H1 (cell line): ENCODE measurements around the gene NUP98. TPM values are rescaled to one million over a fixed set of nuclear protein-coding genes. Genes with fewer than 3 reads are reported as not detected.

Source experiments
- CTCF ChIA-PET: fragments of 300-600 bp; sonication (Branson Sonifier 250); formaldehyde crosslinking; loops from one replicate; lab custom pipeline; 2021; ENCODE audit not compliant: partially characterized antibody; lab: Charles Lee
- POLR2A ChIA-PET: fragments of 300-600 bp; sonication (Branson Sonifier 250); formaldehyde crosslinking; loops from one replicate; lab custom pipeline; 2021; ENCODE audit warnings: inconsistent platforms; ENCODE audit not compliant: partially characterized antibody; lab: Charles Lee
- DNase-seq, 2 experiments: peaks; one replicate each; pipeline versions ENCODE4 v3.0.0 to v3.0.0-alpha.2; 2010 to 2022; ENCODE audit warnings: low spot score in 2 of 2, low read depth in 1 of 2, mixed read lengths in 1 of 2
- FAIRE-seq: peaks from 2 replicates; lab custom pipeline; 2011; peaks lifted over from hg19 to GRCh38; lab: Jason Lieb, UNC
- H2AFZ ChIP-seq: 2 replicates; pipeline ENCODE4 v1.8.1; 2012; ENCODE audit warnings: low read length, inconsistent platforms
- H2AK5ac ChIP-seq: 2 replicates; pipeline ENCODE4 v1.6.1; 2013; ENCODE audit warnings: low read depth, low read length
- H2BK120ac ChIP-seq: replicated peaks from 2 replicates; pipeline ENCODE3; 2013; ENCODE audit warnings: low read depth, low read length, inconsistent platforms
- H2BK12ac ChIP-seq: 2 replicates; pipeline ENCODE4 v1.6.1; 2013; ENCODE audit warnings: low read depth, low read length
- H2BK15ac ChIP-seq: 2 replicates; pipeline ENCODE4 v1.6.1; 2013; ENCODE audit warnings: low read length
- H2BK20ac ChIP-seq: 2 replicates; pipeline ENCODE4 v1.6.1; 2013; ENCODE audit warnings: low read length
- H2BK5ac ChIP-seq: 2 replicates; pipeline ENCODE4 v1.6.1; 2013; ENCODE audit warnings: low read depth, low read length
- H3K14ac ChIP-seq: 2 replicates; pipeline ENCODE4 v1.6.1; 2013; ENCODE audit warnings: inconsistent platforms; ENCODE audit not compliant: insufficient read length
- H3K18ac ChIP-seq: 2 replicates; pipeline ENCODE4 v1.6.1; 2013; ENCODE audit warnings: low read length; ENCODE audit errors: extremely low read depth
- H3K23ac ChIP-seq: 2 replicates; pipeline ENCODE4 v1.6.1; 2013; ENCODE audit warnings: inconsistent platforms; ENCODE audit not compliant: insufficient read length
- H3K23me2 ChIP-seq: 2 replicates; pipeline ENCODE4 v1.6.1; 2013; ENCODE audit warnings: low read depth, low read length
- H3K27ac ChIP-seq: 2 replicates; pipeline ENCODE4 v1.6.1; 2011; ENCODE audit warnings: low read depth, low read length, inconsistent platforms
- H3K27me3 ChIP-seq, 4 experiments: replicated peaks in 1 of 4; 1 replicate in 1 of 4; 2 replicates in 3 of 4; pipeline versions ENCODE4 v1.6.1 to v1.8.1; 2011 to 2013; ENCODE audit warnings: low read length in 3 of 4, mild to moderate bottlenecking in 3 of 4, inconsistent platforms in 2 of 4, mixed read lengths in 2 of 4, moderate library complexity in 1 of 4; ENCODE audit not compliant: control insufficient read depth in 3 of 4, insufficient read depth in 3 of 4; ENCODE audit errors: extremely low read depth in 1 of 4
- H3K36me3 ChIP-seq, 4 experiments: 2 replicates each; pipeline versions ENCODE4 v1.6.1 to v1.8.1; 2011 to 2013; ENCODE audit warnings: mild to moderate bottlenecking in 4 of 4, low read length in 3 of 4, moderate library complexity in 2 of 4, control low read depth in 1 of 4, inconsistent platforms in 1 of 4; ENCODE audit not compliant: insufficient read depth in 4 of 4, control insufficient read depth in 2 of 4
- H3K4ac ChIP-seq: replicated peaks from 2 replicates; pipeline ENCODE3; 2013; ENCODE audit warnings: low read length, low read depth, mixed read lengths, inconsistent platforms; ENCODE audit not compliant: insufficient read length
- H3K4me1 ChIP-seq, 4 experiments: replicated peaks in 1 of 4; 1 replicate in 1 of 4; 2 replicates in 3 of 4; pipeline versions ENCODE4 v1.6.1 to v1.8.1; 2011 to 2013; ENCODE audit warnings: low read length in 3 of 4, inconsistent platforms in 2 of 4, mixed read lengths in 1 of 4; ENCODE audit not compliant: insufficient read depth in 4 of 4, control insufficient read depth in 3 of 4
- H3K4me2 ChIP-seq, 2 experiments: 2 replicates each; pipeline versions ENCODE4 v1.6.1 to v1.8.1; 2011 to 2013; ENCODE audit warnings: low read depth in 2 of 2, low read length in 2 of 2, control low read depth in 1 of 2, inconsistent platforms in 1 of 2, mild to moderate bottlenecking in 1 of 2; ENCODE audit not compliant: insufficient read depth in 1 of 2
- H3K4me3 ChIP-seq, 4 experiments: fragments of 200-600, 300-600 bp in 1 of 4; sonication (generic), shearing (Covaris generic), sonication (Bioruptor Twin) in 1 of 4; 2 replicates each; pipeline versions ENCODE4 v1.5.1 to v1.8.1; 2011 to 2016; ENCODE audit warnings: low read length in 4 of 4, low read depth in 3 of 4, control low read depth in 2 of 4, inconsistent platforms in 2 of 4, mild to moderate bottlenecking in 2 of 4, mixed read lengths in 1 of 4, moderate library complexity in 1 of 4; ENCODE audit not compliant: insufficient read depth in 2 of 4; ENCODE audit errors: extremely low read depth in 1 of 4
- H3K56ac ChIP-seq: replicated peaks from 2 replicates; pipeline ENCODE3; 2013; ENCODE audit warnings: low read depth, mild to moderate bottlenecking, mixed read lengths, low read length, inconsistent platforms; ENCODE audit not compliant: insufficient read length
- H3K79me1 ChIP-seq: 2 replicates; pipeline ENCODE4 v1.6.1; 2013; ENCODE audit warnings: low read depth, low read length, control low read depth
- H3K79me2 ChIP-seq, 2 experiments: 2 replicates each; pipeline versions ENCODE4 v1.6.1 to v1.8.1; 2012 to 2013; ENCODE audit warnings: low read length in 2 of 2, mild to moderate bottlenecking in 2 of 2, inconsistent platforms in 1 of 2; ENCODE audit not compliant: insufficient read depth in 2 of 2, control insufficient read depth in 1 of 2
- H3K9ac ChIP-seq, 4 experiments: replicated peaks in 1 of 4; 1 replicate in 1 of 4; 2 replicates in 3 of 4; pipeline versions ENCODE4 v1.6.1 to v1.8.1; 2011 to 2013; ENCODE audit warnings: low read depth in 3 of 4, low read length in 3 of 4, control low read depth in 2 of 4, mild to moderate bottlenecking in 2 of 4, moderate library complexity in 2 of 4, inconsistent platforms in 1 of 4; ENCODE audit errors: extremely low read depth in 1 of 4
- H3K9me3 ChIP-seq, 2 experiments: 2 replicates each; pipeline versions ENCODE4 v1.6.1 to v1.8.1; 2012 to 2013; ENCODE audit warnings: mild to moderate bottlenecking in 2 of 2, moderate library complexity in 2 of 2, control low read depth in 1 of 2, inconsistent platforms in 1 of 2, low read depth in 1 of 2, low read length in 1 of 2, mixed read lengths in 1 of 2; ENCODE audit not compliant: insufficient read depth in 2 of 2
- H4K20me1 ChIP-seq, 2 experiments: replicated peaks in 1 of 2; 2 replicates each; pipeline versions ENCODE3 to v1.8.1; 2011 to 2013; ENCODE audit warnings: inconsistent platforms in 2 of 2, low read length in 2 of 2, mild to moderate bottlenecking in 1 of 2; ENCODE audit not compliant: insufficient read depth in 2 of 2, control insufficient read depth in 1 of 2
- H4K5ac ChIP-seq: 2 replicates; pipeline ENCODE4 v1.6.1; 2013; ENCODE audit warnings: low read length, low read depth, mixed read lengths, inconsistent platforms; ENCODE audit not compliant: insufficient read length
- H4K8ac ChIP-seq: 2 replicates; pipeline ENCODE4 v1.8.0; 2013; ENCODE audit warnings: mild to moderate bottlenecking, moderate library complexity, low read length, inconsistent platforms; ENCODE audit not compliant: insufficient read depth; ENCODE audit errors: extremely low read depth
- H4K91ac ChIP-seq: replicated peaks from 2 replicates; pipeline ENCODE3; 2013; ENCODE audit warnings: low read length, mixed read lengths, inconsistent platforms; ENCODE audit not compliant: insufficient read length
- E2F6 ChIP-seq: IDR thresholded peaks from 2 replicates; pipeline ENCODE4 v1.6.1; 2012; ENCODE audit warnings: inconsistent platforms
- GTF2F1 ChIP-seq: IDR thresholded peaks from 2 replicates; pipeline ENCODE4 v1.6.1; 2012; ENCODE audit warnings: low read depth, low read length, improper control_type of control experiment, borderline replicate concordance
- HDAC6 ChIP-seq: IDR thresholded peaks from one replicate; pipeline ENCODE4 v1.7.1; 2012; ENCODE audit warnings: low read depth, mild to moderate bottlenecking, inconsistent platforms, low read length, moderate library complexity
- MAFK ChIP-seq: IDR thresholded peaks from 2 replicates; pipeline ENCODE4 v1.6.1; 2012; ENCODE audit warnings: low read depth, mild to moderate bottlenecking, improper control_type of control experiment, low read length
- POLR2A ChIP-seq, 2 experiments: IDR thresholded peaks; 1 replicate in 1 of 2; 2 replicates in 1 of 2; pipeline ENCODE4 v1.6.1; 2011; ENCODE audit warnings: low read depth in 2 of 2, low read length in 2 of 2, mild to moderate bottlenecking in 2 of 2; ENCODE audit errors: control extremely low read depth in 1 of 2
- WGBS, 2 experiments: shearing (Covaris generic) in 1 of 2; methylation state at CpG; one replicate each; pipeline versions ENCODE4 v1.1.6 to v1.1.7; 2013 to 2015; ENCODE audit warnings: low lambda C conversion rate in 2 of 2, mixed read lengths in 2 of 2, inconsistent platforms in 1 of 2, low coverage in 1 of 2, missing lambda C conversion rate in 1 of 2; ENCODE audit not compliant: insufficient replicate concordance in 2 of 2, insufficient coverage in 1 of 2, insufficient read length in 1 of 2; ENCODE audit errors: extremely low coverage in 1 of 2, missing lambda C conversion rate in 1 of 2; 5-methylcytosine and 5-hydroxymethylcytosine counted together
- polyA plus RNA-seq, 7 experiments: library from polyadenylated mRNA; depleted of rRNA in 3 of 7; stranded (reverse) in 5 of 7; unstranded in 2 of 7; fragments of >200 nt in 5 of 7; fragments of 200-250 nt in 2 of 7; gene quantifications; 1 replicate in 5 of 7; 2 replicates in 1 of 7; 4 replicates in 1 of 7; pipeline versions ENCODE4 v1.2.1 to v1.2.3, GENCODE V29; 2011 to 2013; ENCODE audit warnings: missing spikeins in 2 of 7, mixed read lengths in 2 of 7
- total RNA-seq: library from RNA; stranded (reverse); fragmentation: NEBNext Ultra II Directional; extraction: Animal tissue kit (Norgen Biotek cat#: 25700); gene quantifications from 2 replicates; pipeline ENCODE4 v1.2.1, GENCODE V29; 2021
- TF ChIP-seq, protein P1 (sequence below): IDR thresholded peaks from 2 replicates; pipeline ENCODE4 v1.6.1; 2011; ENCODE audit warnings: low read depth, mild to moderate bottlenecking, low read length; ENCODE audit not compliant: insufficient read depth

Gene NUP98
- total and polyA plus RNA-seq, 2 of the 8 experiments (the other 6 are each of a cell fraction or from before 2014, with no cell fraction given) = 98.6 to 261 TPM

DNA sequence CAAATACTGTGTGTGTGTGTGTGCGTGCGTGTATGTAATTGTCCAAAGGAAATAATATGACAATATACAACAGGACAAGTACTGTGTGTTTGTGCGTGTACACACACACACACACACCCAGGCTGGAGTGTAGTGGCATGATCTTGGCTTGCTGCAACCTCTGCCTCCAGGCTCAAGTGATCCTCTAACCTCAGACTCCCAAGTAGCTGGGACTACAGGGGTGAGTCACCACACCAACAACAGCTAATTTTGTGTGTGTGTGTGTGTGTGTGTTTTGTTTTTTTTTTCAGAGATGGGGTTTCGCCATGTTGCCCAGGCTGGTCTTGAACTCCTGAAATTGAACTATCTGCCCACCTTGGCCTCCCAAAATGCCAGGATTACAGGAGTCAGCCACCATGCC lies 61.5 kb downstream of the NUP98 start:
- no peak overlapping the region for H2AK5ac ChIP-seq
- no peaks in the 10 kb centered on the region for H3K9me3 ChIP-seq
- no peak overlapping the region for H2AFZ ChIP-seq
- H3K79me1 ChIP-seq = no peaks in the 10 kb centered on the region
- no peak overlapping the region for H3K4ac ChIP-seq
- H3K9ac ChIP-seq = no peak overlapping the region
- no peak overlapping the region for H2BK12ac ChIP-seq
- no peak overlapping the region for H4K5ac ChIP-seq
- ChIA-PET POLR2A (no interaction called here), CTCF (interaction anchor here (1.4 kb wide), 1 partner anchor 54 kb away, joined by 3 read pairs; no protein-coding TSS in a partner anchor)
- H3K27ac ChIP-seq = no peak overlapping the region
- H3K4me2 ChIP-seq = no peak overlapping the region
- no peak for DNase-seq
- H3K4me3 ChIP-seq = no peak overlapping the region
- WGBS, 2 experiments = 98% methylated on average over 4 of the region's 4 CpGs; no CpG with 5 or more reads in 1 of the 2 experiments
- H2BK15ac ChIP-seq = no peak overlapping the region
- H3K27me3 ChIP-seq = no peaks in the 10 kb centered on the region
- no peak overlapping the region for H2BK20ac ChIP-seq
- TF ChIP-seq GTF2F1 (no peak), HDAC6 (no peak), POLR2A (IDR thresholded peaks at IDR 0.05; ENCODE audit: control extremely low read depth in 1 of 2, low read depth in 2 of 2, low read length in 2 of 2) (no peak), E2F6 (no peak), MAFK (no peak)
- TF ChIP-seq, protein P1, sequence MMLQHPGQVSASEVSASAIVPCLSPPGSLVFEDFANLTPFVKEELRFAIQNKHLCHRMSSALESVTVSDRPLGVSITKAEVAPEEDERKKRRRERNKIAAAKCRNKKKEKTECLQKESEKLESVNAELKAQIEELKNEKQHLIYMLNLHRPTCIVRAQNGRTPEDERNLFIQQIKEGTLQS = no peak
- TF ChIP-seq, all 59 proteins: peak for 0
- H3K4me1 ChIP-seq = no peaks in the 10 kb centered on the region
- peaks cover 9 to 62% (median 49%) of the 10 kb centered on the region in 4 experiments for H3K36me3 ChIP-seq
- FAIRE-seq = no peak
- no peak overlapping the region for H3K23ac ChIP-seq
- no peaks in the 10 kb centered on the region for H3K79me2 ChIP-seq
- H2BK5ac ChIP-seq = no peak overlapping the region
- H4K8ac ChIP-seq = no peak overlapping the region
- H3K23me2 ChIP-seq = peaks cover 3% of the 10 kb centered on the region; the same call in 1 of the 2 replicates
- H4K91ac ChIP-seq = no peak overlapping the region
- no peak overlapping the region for H2BK120ac ChIP-seq
- no peak overlapping the region for H3K56ac ChIP-seq
- H3K18ac ChIP-seq = no peak overlapping the region
- H3K14ac ChIP-seq = no peak overlapping the region
- no peaks in the 10 kb centered on the region for H4K20me1 ChIP-seq
